Body of pancreas (tissue), 4 donors: Measurements from ENCODE around the gene MGRN1.

Source experiments
- CTCF ChIP-seq, 7 experiments: fragments of 450-650 bp in 4 of 7; fragments of 200-600 bp in 3 of 7; sonication (generic) in 3 of 7; IDR thresholded peaks; one replicate each; pipeline ENCODE4 v1.5.1; 2016 to 2019; ENCODE audit warnings: antibody characterized with exemption in 7 of 7
- POLR2A ChIP-seq, 3 donors: fragments of 450-650 bp; IDR thresholded peaks; one replicate each; pipeline ENCODE4 v1.6.1; 2016; ENCODE audit warnings: antibody characterized with exemption in 3 of 3, mild to moderate bottlenecking in 2 of 3

GRCh38 chr16:4578961-4579530, 45.6 kb upstream of the MGRN1 start:
- TF ChIP-seq CTCF (IDR thresholded peaks at IDR 0.05) (no peak), POLR2A (IDR thresholded peaks at IDR 0.05) (no peak)
